Activated CD8-positive, alpha-beta memory T cell treated with anti-CD3 and anti-CD28 coated beads, Interleukin-2, amount 50 U/mL, for 1 hour (primary cell): ENCODE data around the gene CACNG7.
"Not testable (repeated sequence)": the region's sequence is repeated elsewhere in the genome, so short reads cannot be mapped to it uniquely, and the experiment has no call there.

Experiments
- DNase-seq: peaks from one replicate; pipeline ENCODE4 v3.0.0-alpha.2; 2020; ENCODE audit errors: extremely low read depth

CACNG7 gene

DNA sequence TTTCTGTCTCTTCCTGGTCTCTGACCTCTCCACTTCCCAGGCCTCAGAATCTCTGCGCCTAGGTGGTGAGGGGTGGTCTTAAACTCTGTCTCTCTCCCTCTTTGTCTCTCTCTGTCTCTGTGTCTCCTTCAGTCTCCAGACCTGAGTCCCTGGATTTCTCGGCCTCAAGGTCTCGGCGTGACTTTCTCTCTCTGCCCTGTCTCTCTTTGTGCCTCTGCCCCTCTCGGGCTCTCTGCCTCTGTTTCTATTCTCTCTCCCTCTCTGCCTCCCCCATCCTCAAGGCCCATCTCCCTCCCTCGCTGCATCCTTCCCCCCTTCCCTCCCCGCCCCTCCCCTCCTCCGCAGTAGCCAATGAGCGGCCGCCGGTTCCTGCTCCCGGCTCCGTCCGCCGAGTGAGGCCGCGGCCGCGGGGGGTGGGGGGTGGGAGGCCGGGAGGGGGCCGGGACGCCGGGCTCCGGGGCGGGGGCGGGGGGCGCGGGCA is at the start of gene CACNG7:
TSS of gene CACNG7 (plus strand) at position 344 of the 481 bp plus-strand sequence. CDS start 3,554 bp downstream, outside the sequence.
- DNase-seq, result no peak

DNA sequence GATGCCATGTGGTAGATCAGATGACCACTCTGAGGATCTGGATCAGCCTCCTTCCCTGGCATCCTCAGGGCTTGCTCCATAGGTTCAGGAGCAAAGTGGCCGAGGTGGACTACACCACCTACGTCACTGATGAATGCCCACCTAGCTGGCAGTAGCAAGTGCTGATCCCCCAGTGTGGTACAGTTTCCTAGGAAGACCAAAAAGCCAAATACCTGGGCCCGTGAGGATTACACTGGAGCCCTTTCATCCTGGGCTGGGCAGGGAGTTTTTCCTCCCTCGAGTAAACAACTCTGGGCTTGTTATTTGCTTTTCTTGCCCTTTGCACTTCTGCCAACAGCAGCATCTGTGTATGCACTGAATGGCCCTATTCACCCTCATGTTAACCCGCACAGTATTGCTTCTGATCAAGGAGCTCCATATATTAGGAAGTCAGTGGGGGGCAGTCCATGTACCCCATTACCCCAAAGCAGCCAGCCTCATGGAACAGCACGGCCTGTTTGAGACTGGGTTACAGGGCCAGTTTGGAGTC is 44.7 kb upstream of the CACNG7 start:
- DNase-seq, result no peak

- DNase-seq, result no peak
These were observed 43.6 kb upstream of the CACNG7 start for GRCh38 chr19:53865523-53865917.

- no peak for DNase-seq
These were observed 42.9 kb upstream of the CACNG7 start for GRCh38 chr19:53865918-53866864.

GRCh38 chr19:53866865-53867224 is 42.2 kb upstream of the CACNG7 start:
- DNase-seq, result no peak

- peak; percentile 99 for DNase-seq
These were observed 41.6 kb upstream of the CACNG7 start, which contains the start of gene MYADM for GRCh38 chr19:53867225-53868090. MYADM (plus strand) TSS chr19:53867883; CDS start chr19:53873530, 5,647 bp downstream.

- DNase-seq, result no peak
These were observed 40.8 kb upstream of the CACNG7 start for GRCh38 chr19:53868091-53868891.

- DNase-seq, result peak; percentile 67
These were observed 39.9 kb upstream of the CACNG7 start for GRCh38 chr19:53868892-53869804.

- DNase-seq, result not testable (repeated sequence)
These were observed 39.1 kb upstream of the CACNG7 start for GRCh38 chr19:53869805-53870484.

DNA sequence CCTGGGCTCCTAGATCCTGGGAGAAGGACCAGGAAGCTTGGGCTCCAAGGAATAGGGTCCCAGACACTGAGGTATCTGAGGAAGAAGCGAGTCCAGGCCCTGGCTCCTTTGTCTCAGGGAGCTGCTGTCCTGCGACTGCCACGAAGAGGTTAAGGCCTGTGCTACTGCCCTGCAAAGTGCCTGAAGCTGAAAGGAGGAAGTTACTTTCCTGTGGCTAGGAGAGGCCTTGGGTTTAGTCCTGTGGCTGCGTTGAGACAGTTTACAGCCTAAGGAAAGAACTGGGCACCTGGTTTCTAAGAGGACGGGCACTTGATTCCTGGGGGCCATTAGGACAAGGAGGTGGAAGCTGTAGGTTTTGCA is 38.6 kb upstream of the CACNG7 start:
- DNase-seq, result no peak

GRCh38 chr19:53871454-53871853 is 37.6 kb upstream of the CACNG7 start:
- no peak for DNase-seq

DNA sequence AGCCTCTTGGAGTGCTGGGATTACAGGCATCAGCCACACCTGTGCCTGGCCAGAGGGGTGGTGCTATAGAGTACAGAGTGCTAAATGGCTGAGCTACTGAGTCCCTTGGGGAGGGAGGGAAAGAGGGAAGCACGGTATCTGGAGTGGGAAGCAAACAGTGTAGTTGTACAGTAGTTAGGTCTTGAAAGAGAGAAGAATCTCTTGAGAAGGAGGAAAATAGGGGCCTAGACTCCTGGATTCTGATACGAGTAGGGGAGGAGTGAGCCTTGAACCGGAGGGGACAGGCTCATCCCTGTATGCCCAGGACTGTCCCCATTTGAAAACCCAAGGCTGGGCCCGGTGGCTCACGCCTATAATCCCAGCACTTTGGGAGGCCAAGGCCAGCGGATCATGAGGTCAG is 36.3 kb upstream of the CACNG7 start:
- DNase-seq, result no peak

DNA sequence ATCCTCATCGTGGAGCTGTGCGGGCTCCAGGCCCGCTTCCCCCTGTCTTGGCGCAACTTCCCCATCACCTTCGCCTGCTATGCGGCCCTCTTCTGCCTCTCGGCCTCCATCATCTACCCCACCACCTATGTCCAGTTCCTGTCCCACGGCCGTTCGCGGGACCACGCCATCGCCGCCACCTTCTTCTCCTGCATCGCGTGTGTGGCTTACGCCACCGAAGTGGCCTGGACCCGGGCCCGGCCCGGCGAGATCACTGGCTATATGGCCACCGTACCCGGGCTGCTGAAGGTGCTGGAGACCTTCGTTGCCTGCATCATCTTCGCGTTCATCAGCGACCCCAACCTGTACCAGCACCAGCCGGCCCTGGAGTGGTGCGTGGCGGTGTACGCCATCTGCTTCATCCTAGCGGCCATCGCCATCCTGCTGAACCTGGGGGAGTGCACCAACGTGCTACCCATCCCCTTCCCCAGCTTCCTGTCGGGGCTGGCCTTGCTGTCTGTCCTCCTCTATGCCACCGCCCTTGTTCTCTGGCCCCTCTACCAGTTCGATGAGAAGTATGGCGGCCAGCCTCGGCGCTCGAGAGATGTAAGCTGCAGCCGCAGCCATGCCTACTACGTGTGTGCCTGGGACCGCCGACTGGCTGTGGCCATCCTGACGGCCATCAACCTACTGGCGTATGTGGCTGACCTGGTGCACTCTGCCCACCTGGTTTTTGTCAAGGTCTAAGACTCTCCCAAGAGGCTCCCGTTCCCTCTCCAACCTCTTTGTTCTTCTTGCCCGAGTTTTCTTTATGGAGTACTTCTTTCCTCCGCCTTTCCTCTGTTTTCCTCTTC is 35.1 kb upstream of the CACNG7 start:
- no peak for DNase-seq

DNA sequence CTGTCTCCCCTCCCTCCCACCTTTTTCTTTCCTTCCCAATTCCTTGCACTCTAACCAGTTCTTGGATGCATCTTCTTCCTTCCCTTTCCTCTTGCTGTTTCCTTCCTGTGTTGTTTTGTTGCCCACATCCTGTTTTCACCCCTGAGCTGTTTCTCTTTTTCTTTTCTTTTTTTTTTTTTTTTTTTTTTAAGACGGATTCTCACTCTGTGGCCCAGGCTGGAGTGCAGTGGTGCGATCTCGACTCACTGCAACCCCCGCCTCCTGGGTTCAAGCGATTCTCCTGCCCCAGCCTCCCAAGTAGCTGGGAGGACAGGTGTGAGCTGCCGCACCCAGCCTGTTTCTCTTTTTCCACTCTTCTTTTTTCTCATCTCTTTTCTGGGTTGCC is 34.5 kb upstream of the CACNG7 start:
- DNase-seq, result no peak

DNA sequence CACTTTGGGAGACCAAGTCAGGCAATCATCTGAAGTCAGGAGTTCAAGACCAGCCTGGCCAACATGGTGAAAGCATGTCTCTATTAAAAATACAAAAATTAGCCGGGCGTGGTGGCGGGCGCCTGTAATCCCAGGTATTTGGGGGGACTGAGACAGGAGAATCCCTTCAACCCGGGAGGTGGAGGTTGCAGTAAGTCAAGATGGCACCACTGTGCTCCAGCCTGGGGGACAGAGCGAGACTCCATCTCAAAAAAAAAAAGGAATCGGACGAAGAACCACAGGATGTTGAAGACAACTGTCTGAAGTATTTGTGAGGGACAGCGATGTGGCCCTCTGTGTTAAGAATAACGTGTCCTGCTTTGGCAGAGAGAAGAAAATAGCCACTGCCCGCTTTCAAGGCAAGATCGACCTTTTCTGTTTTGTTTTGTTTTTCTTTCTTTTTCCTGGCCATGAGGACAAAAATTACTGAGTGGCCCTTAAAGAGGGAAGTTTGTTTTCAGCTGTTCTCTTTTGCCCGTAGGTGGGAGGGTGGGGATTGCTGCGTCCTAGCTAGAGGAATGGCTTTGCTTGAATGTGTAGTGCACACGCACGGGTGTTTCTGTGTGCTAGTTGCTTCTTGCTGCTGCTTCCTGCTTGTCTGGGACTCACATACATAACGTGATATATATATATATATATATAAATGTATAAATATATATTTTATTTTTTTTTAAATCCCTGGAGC is 33.3 kb upstream of the CACNG7 start:
- DNase-seq, result no peak

GRCh38 chr19:53876651-53877224 is 32.3 kb upstream of the CACNG7 start:
- no peak for DNase-seq

- no peak for DNase-seq
These were observed 31.7 kb upstream of the CACNG7 start for GRCh38 chr19:53877361-53877766.

DNA sequence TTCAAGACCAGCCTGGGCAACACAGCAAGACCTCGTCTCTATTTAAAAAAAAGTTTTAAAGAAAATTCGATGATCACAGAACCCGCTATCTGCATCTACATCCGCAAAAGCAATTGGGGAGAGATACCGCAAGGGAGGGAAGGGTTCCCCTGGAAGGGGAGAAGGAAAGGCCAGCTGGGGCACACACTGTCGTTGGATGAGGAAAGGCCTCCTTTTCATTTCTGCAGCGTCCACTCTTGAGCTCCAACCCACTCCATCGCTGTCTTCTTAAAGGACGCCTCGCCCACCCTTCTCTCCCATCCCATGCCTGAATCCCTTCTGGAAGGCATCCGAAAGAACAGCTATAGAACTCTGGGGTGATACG is 30.3 kb upstream of the CACNG7 start:
- DNase-seq, result no peak
